GM19372 (cell line): ENCODE results near the gene SPTBN1.

Experiments
- ATAC-seq: cut with Tn5 transposase; IDR thresholded peaks from one replicate; pipeline ENCODE4 v1.9.1; 2021; ENCODE audit warnings: mild to moderate bottlenecking, low read depth, moderate library complexity; ENCODE audit not compliant: unreplicated experiment

SPTBN1 gene

GRCh38 chr2:54640834-54641540 is 184.9 kb downstream of the SPTBN1 start:
- no peak for ATAC-seq

GRCh38 chr2:54641988-54642387 is 185.9 kb downstream of the SPTBN1 start:
- ATAC-seq, result no peak

- no peak for ATAC-seq
Measured at GRCh38 chr2:54642677-54643430, 186.7 kb downstream of the SPTBN1 start.

- ATAC-seq, result no peak
Measured at GRCh38 chr2:54644236-54644635, 188.1 kb downstream of the SPTBN1 start.

- ATAC-seq, result no peak
Measured at GRCh38 chr2:54646170-54646927, 190.2 kb downstream of the SPTBN1 start.

DNA sequence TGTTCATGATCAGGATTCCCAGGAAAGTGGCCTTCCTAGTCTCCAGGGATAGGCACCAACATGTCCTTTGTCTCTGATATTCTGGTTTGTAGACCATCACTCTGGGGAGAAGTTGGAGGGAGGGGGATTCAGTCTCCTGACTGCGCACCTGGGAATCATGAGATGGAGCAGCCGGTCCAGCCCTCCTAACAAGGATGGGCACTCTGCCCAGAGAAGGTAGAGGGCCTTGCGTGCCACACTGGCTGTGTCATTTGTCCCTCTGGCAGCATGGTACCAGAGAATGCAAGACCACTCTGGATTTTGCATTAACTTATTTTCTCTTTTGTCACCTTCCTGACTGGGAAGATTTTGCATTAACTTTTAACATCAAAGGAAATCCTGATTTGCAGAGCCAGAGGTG is 192.1 kb downstream of the SPTBN1 start:
- ATAC-seq, result no peak

GRCh38 chr2:54649191-54649590 is 193.1 kb downstream of the SPTBN1 start:
- ATAC-seq, result no peak

GRCh38 chr2:54649633-54650032 is 193.5 kb downstream of the SPTBN1 start:
- no peak for ATAC-seq

GRCh38 chr2:54650612-54651011 is 194.5 kb downstream of the SPTBN1 start:
- ATAC-seq, result no peak

- no peak for ATAC-seq
Measured at GRCh38 chr2:54651291-54651690, 195.2 kb downstream of the SPTBN1 start.

DNA sequence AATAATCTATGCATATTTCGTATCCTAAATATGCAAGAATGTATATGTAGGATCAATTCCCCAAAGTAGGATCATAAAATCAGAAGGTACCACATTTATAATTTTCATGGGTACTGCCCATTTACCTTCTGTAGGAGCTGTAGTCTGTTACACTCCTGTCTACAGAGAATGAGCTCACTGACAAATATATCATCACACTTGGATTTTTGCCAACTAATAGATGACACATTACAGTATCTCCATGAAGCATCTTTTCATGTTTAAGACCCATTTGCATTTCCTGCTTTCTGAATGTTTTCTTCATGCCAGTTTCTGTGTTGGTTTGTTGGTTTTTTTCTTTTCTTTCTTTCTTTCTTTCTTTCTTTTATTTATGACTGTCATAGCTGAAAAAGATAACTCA is 196.4 kb downstream of the SPTBN1 start:
- ATAC-seq, result peak; percentile 70

GRCh38 chr2:54653572-54654204 is 197.6 kb downstream of the SPTBN1 start:
- no peak for ATAC-seq

DNA sequence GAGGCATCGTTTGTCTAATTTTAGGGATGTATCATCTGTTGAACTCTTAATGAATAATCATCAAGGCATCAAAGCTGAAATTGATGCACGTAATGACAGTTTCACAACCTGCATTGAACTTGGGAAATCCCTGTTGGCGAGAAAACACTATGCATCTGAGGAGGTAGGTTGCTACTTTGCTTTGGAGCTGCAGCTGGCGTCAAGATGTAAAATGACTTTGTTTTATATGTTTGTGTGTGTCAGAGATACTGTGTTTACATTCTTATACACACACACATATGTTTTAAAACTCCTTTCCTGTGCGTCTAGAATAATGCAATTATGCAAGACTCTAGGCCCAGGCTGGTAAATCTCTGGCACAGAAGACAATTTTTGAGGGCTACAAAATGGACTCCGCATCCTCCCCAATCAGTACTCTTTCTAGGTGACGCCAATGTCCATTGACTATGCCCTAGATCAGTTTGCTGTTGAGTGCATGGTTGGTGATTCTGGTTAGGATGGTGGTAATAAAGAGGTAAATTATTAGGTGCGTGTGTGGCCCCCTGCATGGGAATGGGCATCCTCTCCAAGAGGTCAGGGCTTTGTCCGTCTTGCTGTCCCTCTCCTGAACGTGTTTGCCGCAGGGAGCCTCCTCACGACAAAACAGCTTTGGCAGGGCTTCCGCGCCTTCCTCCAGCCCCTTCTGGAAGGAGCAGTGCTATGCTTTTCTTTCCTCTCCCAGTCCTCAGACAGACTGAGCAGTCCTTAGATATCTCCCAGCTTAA is 199.1 kb downstream of the SPTBN1 start:
- no peak for ATAC-seq

DNA sequence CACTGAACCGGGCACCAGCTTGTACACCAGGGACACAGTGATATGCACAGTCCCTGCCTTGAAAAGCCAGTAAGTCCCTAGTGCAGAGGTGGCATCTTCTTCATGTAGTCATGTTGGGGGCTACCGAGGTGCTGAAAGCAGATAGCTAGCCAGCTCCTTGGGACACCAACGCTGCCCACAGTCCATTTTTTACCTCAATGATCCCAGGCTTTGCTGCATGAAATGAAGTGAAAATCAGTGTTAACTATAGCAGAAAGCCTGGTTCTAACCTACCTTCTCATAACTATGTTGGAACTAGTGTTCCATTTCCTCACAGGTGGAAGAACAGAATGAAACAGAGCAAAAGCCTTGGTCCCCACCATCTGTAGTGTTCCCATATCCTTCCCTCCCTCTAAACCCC is 200.7 kb downstream of the SPTBN1 start:
- ATAC-seq, result no peak

- ATAC-seq, result no peak
Measured at GRCh38 chr2:54657664-54658083, 201.5 kb downstream of the SPTBN1 start.

- ATAC-seq, result no peak
Measured at GRCh38 chr2:54658564-54659071, 202.5 kb downstream of the SPTBN1 start.

- ATAC-seq, result no peak
Measured at GRCh38 chr2:54659527-54659926, 203.4 kb downstream of the SPTBN1 start.

DNA sequence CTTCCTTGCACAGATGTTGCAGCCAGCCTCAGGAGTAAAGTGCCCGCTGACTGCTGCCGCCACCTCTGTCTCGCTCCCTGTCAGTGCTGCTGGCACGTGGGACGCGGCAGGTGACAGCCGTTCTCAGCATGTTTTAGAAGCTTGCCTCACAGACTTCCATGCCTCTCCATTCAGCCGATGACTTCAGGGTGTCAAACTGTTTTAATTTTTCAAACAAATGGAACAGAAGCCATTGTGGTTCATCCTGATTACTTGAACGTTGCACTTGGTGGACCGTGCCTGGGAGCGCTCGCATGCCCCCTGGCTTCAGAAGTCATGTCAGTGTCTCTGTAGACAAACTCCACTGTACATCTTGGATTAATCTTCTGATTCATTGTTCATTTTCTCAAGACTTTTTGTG is 204.6 kb downstream of the SPTBN1 start:
- ATAC-seq, result no peak

GRCh38 chr2:54663424-54664030 is 207.4 kb downstream of the SPTBN1 start:
- no peak for ATAC-seq
